HepG2 (cell line): ENCODE results near the gene RNF208. TPM values are rescaled to one million over a fixed set of nuclear protein-coding genes. Genes with fewer than 3 reads are reported as not detected.

Experiments
- ARNTL ChIP-seq: sonication (generic); formaldehyde crosslinking; IDR thresholded peaks from 2 replicates; pipeline ENCODE4 v1.4.0; 2020; ENCODE audit warnings: mild to moderate bottlenecking, missing genetic modification reagents
- ATF1 ChIP-seq: IDR thresholded peaks from 2 replicates; pipeline ENCODE4 v1.6.1; 2016; ENCODE audit warnings: mild to moderate bottlenecking, control low read depth
- CHD4 ChIP-seq: fragments of 200-600 bp; sonication (generic); IDR thresholded peaks from 2 replicates; pipeline ENCODE4 v1.7.0; 2017; ENCODE audit warnings: mild to moderate bottlenecking, low read length, borderline replicate concordance
- DNMT3B ChIP-seq: conservative IDR thresholded peaks from 2 replicates; pipeline ENCODE4 v1.6.1; 2016; ENCODE audit warnings: missing biosample characterization, control low read depth
- GMEB2 ChIP-seq: IDR thresholded peaks from 2 replicates; pipeline ENCODE4 v1.6.1; 2016; ENCODE audit warnings: missing biosample characterization, missing genetic modification reagents, low read depth
- HCFC1 ChIP-seq: fragments of 150-350 bp; IDR thresholded peaks from 2 replicates; pipeline ENCODE4 v1.6.1; 2014; ENCODE audit warnings: low read depth, low read length
- KAT8 ChIP-seq: IDR thresholded peaks from 2 replicates; pipeline ENCODE4 v1.6.1; 2016; ENCODE audit warnings: missing genetic modification reagents, missing compliant biosample characterization
- KDM2A ChIP-seq: sonication (generic); formaldehyde crosslinking; IDR thresholded peaks from 2 replicates; pipeline ENCODE4 v1.4.0; 2020; ENCODE audit warnings: low read depth, missing genetic modification reagents, borderline replicate concordance
- MBD4 ChIP-seq: IDR thresholded peaks from 2 replicates; pipeline ENCODE4 v1.6.1; 2012; ENCODE audit warnings: low read length, inconsistent platforms, borderline replicate concordance
- NCOA5 ChIP-seq: sonication (generic); formaldehyde crosslinking; IDR thresholded peaks from 2 replicates; pipeline ENCODE4 v1.4.0; 2020; ENCODE audit warnings: missing genetic modification reagents
- SIN3B ChIP-seq: fragments of 150-350 bp; IDR thresholded peaks from 2 replicates; pipeline ENCODE4 v1.6.1; 2014; ENCODE audit warnings: low read length
- TMF1 ChIP-seq: sonication (generic); formaldehyde crosslinking; IDR thresholded peaks from 2 replicates; pipeline ENCODE4 v1.8.1; 2022; ENCODE audit warnings: low read depth, missing genetic modification reagents
- ZBED4 ChIP-seq: sonication (generic); formaldehyde crosslinking; IDR thresholded peaks from 2 replicates; pipeline ENCODE4 v1.4.0; 2020; ENCODE audit warnings: missing genetic modification reagents, borderline replicate concordance
- ZNF121 ChIP-seq: sonication (generic); formaldehyde crosslinking; IDR thresholded peaks from 2 replicates; pipeline ENCODE4 v1.5.0; 2020; ENCODE audit warnings: mild to moderate bottlenecking, missing genetic modification reagents
- ZNF180 ChIP-seq: sonication (generic); formaldehyde crosslinking; IDR thresholded peaks from 2 replicates; pipeline ENCODE4 v1.4.0; 2020; ENCODE audit warnings: low read depth, missing genetic modification reagents, borderline replicate concordance
- ZNF331 ChIP-seq: sonication (generic); formaldehyde crosslinking; IDR thresholded peaks from 2 replicates; pipeline ENCODE4 v1.4.0; 2020; ENCODE audit warnings: missing genetic modification reagents
- ZNF44 ChIP-seq: sonication (generic); formaldehyde crosslinking; IDR thresholded peaks from 2 replicates; pipeline ENCODE4 v1.5.1; 2020; ENCODE audit warnings: mild to moderate bottlenecking, missing genetic modification reagents
- polyA plus RNA-seq, 8 experiments: library from polyadenylated mRNA; depleted of rRNA in 3 of 8; stranded (reverse) in 7 of 8; unstranded in 1 of 8; fragments of >200 nt; fragmentation: Illumina TruSeq in 4 of 8; extraction: Trizol in 4 of 8; gene quantifications; 2 replicates each; pipeline versions ENCODE4 v1.2.1 to v1.2.3, GENCODE V29; 2011 to 2016; ENCODE audit warnings: low read depth in 4 of 8, missing spikeins in 1 of 8, mixed read lengths in 1 of 8; ENCODE audit not compliant: insufficient read depth in 1 of 8
- total RNA-seq, 5 experiments: library from RNA; depleted of rRNA; stranded (reverse); fragments of >200 nt; fragmentation: Illumina TruSeq; extraction: Trizol; gene quantifications; 2 replicates each; pipeline ENCODE4 v1.2.3, GENCODE V29; 2016; ENCODE audit warnings: low read depth in 1 of 5
- TF ChIP-seq, protein P1 (sequence below): IDR thresholded peaks from 2 replicates; pipeline ENCODE4 v1.4.0; 2020; ENCODE audit warnings: mild to moderate bottlenecking, missing genetic modification reagents
- TF ChIP-seq, protein P2 (sequence below): sonication (generic); formaldehyde crosslinking; IDR thresholded peaks from 2 replicates; pipeline ENCODE4 v1.4.0; 2020; ENCODE audit warnings: mild to moderate bottlenecking, missing genetic modification reagents

Gene RNF208
- total and polyA plus RNA-seq, 2 of the 13 experiments (the other 11 are each of a cell fraction or from before 2014, with no cell fraction given), result 1.6 to 2.1 TPM

DNA sequence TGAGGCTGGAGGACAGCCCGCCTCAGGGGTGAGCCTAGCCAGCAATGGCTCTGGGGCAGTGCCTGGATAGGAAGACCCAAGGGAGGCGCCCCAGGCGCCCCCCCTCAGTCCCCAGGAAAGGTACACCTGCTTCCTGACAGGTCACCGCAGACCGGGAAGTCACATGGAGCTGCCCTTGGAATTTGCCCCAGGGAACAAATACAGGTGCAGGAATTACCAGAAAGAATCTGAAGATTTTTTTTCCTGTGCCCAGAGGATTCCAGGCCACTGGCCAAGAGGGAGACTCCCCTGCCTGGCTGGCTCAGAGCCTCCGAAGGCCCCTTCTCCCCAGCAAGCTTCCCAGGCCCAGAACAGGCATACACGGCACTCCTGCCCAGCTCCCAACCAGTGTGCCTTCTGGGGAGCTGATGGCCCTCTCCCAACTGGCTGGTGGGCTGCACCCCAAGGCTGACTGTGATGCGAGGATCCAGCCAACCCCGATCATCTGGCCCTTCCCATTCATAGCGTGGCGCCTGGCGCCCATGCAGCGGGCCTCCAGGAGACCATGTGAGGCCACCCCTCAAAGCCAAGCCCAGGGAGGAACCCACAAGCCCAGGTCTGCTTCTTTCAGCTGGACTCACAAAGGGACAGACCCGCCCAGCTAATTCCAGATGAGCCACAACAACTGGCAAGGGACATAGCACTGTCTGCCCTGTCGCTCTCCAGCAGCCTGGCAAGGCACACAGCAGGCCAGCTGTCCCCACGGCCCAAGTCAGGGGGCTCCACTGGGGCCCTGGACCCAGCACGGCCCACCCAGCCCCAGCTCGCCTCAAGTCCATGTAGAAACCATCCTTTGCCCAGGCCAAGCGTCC is 23.8 kb downstream of the RNF208 start (continued):
- TF ChIP-seq ZBED4 (CRISPR knock-in tag) (no peak; the same call in 1 of the 2 replicates), KAT8 (CRISPR knock-in tag) (peak; percentile 36; the same call in 1 of the 2 replicates), NCOA5 (CRISPR knock-in tag) (no peak), GMEB2 (CRISPR knock-in tag) (no peak), DNMT3B (no peak), KDM2A (CRISPR knock-in tag) (no peak; the same call in 1 of the 2 replicates), MBD4 (no peak), ZNF331 (no peak), SIN3B (no peak), TMF1 (CRISPR knock-in tag) (no peak), ZNF121 (CRISPR knock-in tag) (no peak), CHD4 (no peak), ATF1 (no peak), ARNTL (0 out of 2 replicates have a peak, but pooled peaks have one; percentile 30), HCFC1 (no peak), ZNF44 (no peak), ZNF180 (CRISPR knock-in tag) (no peak)
- TF ChIP-seq, protein P1, sequence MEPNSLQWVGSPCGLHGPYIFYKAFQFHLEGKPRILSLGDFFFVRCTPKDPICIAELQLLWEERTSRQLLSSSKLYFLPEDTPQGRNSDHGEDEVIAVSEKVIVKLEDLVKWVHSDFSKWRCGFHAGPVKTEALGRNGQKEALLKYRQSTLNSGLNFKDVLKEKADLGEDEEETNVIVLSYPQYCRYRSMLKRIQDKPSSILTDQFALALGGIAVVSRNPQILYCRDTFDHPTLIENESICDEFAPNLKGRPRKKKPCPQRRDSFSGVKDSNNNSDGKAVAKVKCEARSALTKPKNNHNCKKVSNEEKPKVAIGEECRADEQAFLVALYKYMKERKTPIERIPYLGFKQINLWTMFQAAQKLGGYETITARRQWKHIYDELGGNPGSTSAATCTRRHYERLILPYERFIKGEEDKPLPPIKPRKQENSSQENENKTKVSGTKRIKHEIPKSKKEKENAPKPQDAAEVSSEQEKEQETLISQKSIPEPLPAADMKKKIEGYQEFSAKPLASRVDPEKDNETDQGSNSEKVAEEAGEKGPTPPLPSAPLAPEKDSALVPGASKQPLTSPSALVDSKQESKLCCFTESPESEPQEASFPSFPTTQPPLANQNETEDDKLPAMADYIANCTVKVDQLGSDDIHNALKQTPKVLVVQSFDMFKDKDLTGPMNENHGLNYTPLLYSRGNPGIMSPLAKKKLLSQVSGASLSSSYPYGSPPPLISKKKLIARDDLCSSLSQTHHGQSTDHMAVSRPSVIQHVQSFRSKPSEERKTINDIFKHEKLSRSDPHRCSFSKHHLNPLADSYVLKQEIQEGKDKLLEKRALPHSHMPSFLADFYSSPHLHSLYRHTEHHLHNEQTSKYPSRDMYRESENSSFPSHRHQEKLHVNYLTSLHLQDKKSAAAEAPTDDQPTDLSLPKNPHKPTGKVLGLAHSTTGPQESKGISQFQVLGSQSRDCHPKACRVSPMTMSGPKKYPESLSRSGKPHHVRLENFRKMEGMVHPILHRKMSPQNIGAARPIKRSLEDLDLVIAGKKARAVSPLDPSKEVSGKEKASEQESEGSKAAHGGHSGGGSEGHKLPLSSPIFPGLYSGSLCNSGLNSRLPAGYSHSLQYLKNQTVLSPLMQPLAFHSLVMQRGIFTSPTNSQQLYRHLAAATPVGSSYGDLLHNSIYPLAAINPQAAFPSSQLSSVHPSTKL (CRISPR knock-in tag), result peak; percentile 49; the same call in 1 of the 2 replicates
- TF ChIP-seq, protein P2, sequence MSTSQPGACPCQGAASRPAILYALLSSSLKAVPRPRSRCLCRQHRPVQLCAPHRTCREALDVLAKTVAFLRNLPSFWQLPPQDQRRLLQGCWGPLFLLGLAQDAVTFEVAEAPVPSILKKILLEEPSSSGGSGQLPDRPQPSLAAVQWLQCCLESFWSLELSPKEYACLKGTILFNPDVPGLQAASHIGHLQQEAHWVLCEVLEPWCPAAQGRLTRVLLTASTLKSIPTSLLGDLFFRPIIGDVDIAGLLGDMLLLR (CRISPR knock-in tag), result no peak
